ENCODE results near the gene CIP2A.

CIP2A gene

GRCh38 chr3:108605491-108605890, 16.3 kb upstream of the CIP2A start:
- TF ChIP-seq PPARA (CRISPR knock-in tag; IDR thresholded peaks at IDR 0.05; ENCODE audit: borderline replicate concordance) = no peak
- TF ChIP-seq CREB5 (CRISPR knock-in tag; IDR thresholded peaks at IDR 0.05; ENCODE audit: low read depth) = no peak
- TF ChIP-seq CSDC2 (CRISPR knock-in tag; IDR thresholded peaks at IDR 0.05) = no peak
- no peak for TF ChIP-seq RARB (CRISPR knock-in tag; IDR thresholded peaks at IDR 0.05)
- no peak for TF ChIP-seq GLIS3 (CRISPR knock-in tag; IDR thresholded peaks at IDR 0.05)
- no peak for TF ChIP-seq ARNTL (CRISPR knock-in tag; IDR thresholded peaks at IDR 0.05; ENCODE audit: borderline replicate concordance, low read depth)
- TF ChIP-seq ZC3H10 (CRISPR knock-in tag; IDR thresholded peaks at IDR 0.05) = no peak
- TF ChIP-seq OSR1 (CRISPR knock-in tag; IDR thresholded peaks at IDR 0.05) = no peak
- no peak for TF ChIP-seq ZNF565 (CRISPR knock-in tag; conservative IDR thresholded peaks at IDR 0.05; ENCODE audit: low read depth)
- no peak for TF ChIP-seq ZNF8 (CRISPR knock-in tag; IDR thresholded peaks at IDR 0.05)
- no peak for TF ChIP-seq BACH2 (CRISPR knock-in tag; IDR thresholded peaks at IDR 0.05; ENCODE audit: borderline replicate concordance)
- TF ChIP-seq CSRNP3 (CRISPR knock-in tag; IDR thresholded peaks at IDR 0.05) = no peak
- no peak for TF ChIP-seq TSHZ2 (CRISPR knock-in tag; IDR thresholded peaks at IDR 0.05)
- no peak for TF ChIP-seq ISL1 (CRISPR knock-in tag; IDR thresholded peaks at IDR 0.05)
- TF ChIP-seq POU6F1 (CRISPR knock-in tag; IDR thresholded peaks at IDR 0.05; ENCODE audit: borderline replicate concordance, low read depth) = no peak
- no peak for TF ChIP-seq TOX (CRISPR knock-in tag; IDR thresholded peaks at IDR 0.05; ENCODE audit: borderline replicate concordance)
- no peak for TF ChIP-seq ZFP3 (CRISPR knock-in tag; IDR thresholded peaks at IDR 0.05)
- no peak for TF ChIP-seq PATZ1 (CRISPR knock-in tag; IDR thresholded peaks at IDR 0.05; ENCODE audit: borderline replicate concordance)
- ATAC-seq = no peak

GRCh38 chr3:108605028-108605427, 15.8 kb upstream of the CIP2A start:
- ATAC-seq = no peak

More at GRCh38 chr3:108605028-108605427, 15.8 kb upstream of the CIP2A start:
- TF ChIP-seq ARNTL (CRISPR knock-in tag; IDR thresholded peaks at IDR 0.05; ENCODE audit: borderline replicate concordance, low read depth) = no peak
- TF ChIP-seq CSDC2 (CRISPR knock-in tag; IDR thresholded peaks at IDR 0.05) = no peak
- TF ChIP-seq ZC3H10 (CRISPR knock-in tag; IDR thresholded peaks at IDR 0.05) = no peak
- TF ChIP-seq CREB5 (CRISPR knock-in tag; IDR thresholded peaks at IDR 0.05; ENCODE audit: low read depth) = no peak
